GM23338 (cell line): Measurements from ENCODE around the gene DNAH8. TPM values are rescaled to one million over a fixed set of nuclear protein-coding genes. Genes with fewer than 3 reads are reported as not detected.

Experiments used
- ATAC-seq: fragments of 200-7000 bp; cut with Tn5 transposase; 3 replicates; pipeline ENCODE4 v1.9.1; 2020
- DNase-seq: peaks from one replicate; pipeline ENCODE4 v3.0.0-alpha.2; 2015; ENCODE audit warnings: low spot score
- H2AFZ ChIP-seq: fragments of 200-600 bp; sonication (generic); 2 replicates; pipeline ENCODE4 v1.8.0; 2016; ENCODE audit warnings: antibody characterized with exemption, mild to moderate bottlenecking, moderate library complexity
- H3F3A ChIP-seq: fragments of 200-600 bp; sonication (generic); replicated peaks from 2 replicates; pipeline ENCODE4 v1.8.0; 2017; ENCODE audit warnings: antibody characterized with exemption, mixed run types, low read depth
- H3K27ac ChIP-seq: fragments of 200-600 bp; sonication (generic); 2 replicates; pipeline ENCODE4 v1.6.1; 2016; ENCODE audit warnings: low read depth
- H3K27me3 ChIP-seq: fragments of 200-600 bp; sonication (generic); 2 replicates; pipeline ENCODE4 v1.8.0; 2016; ENCODE audit warnings: mild to moderate bottlenecking, mixed run types, moderate library complexity; ENCODE audit not compliant: insufficient read depth
- H3K36me3 ChIP-seq: fragments of 200-600 bp; sonication (generic); 2 replicates; pipeline ENCODE4 v1.8.0; 2016; ENCODE audit warnings: mild to moderate bottlenecking; ENCODE audit not compliant: insufficient read depth
- H3K4me1 ChIP-seq: fragments of 200-600 bp; sonication (generic); 2 replicates; pipeline ENCODE4 v1.8.0; 2016; ENCODE audit warnings: mild to moderate bottlenecking, moderate library complexity; ENCODE audit not compliant: insufficient read depth
- H3K4me2 ChIP-seq: fragments of 200-600 bp; sonication (generic); 2 replicates; pipeline ENCODE4 v1.7.1; 2017; ENCODE audit warnings: mixed run types
- H3K4me3 ChIP-seq: fragments of 200-600 bp; sonication (generic); 2 replicates; pipeline ENCODE4 v1.6.1; 2016; ENCODE audit warnings: mixed run types
- H3K79me2 ChIP-seq: fragments of 200-600 bp; sonication (generic); replicated peaks from 2 replicates; pipeline ENCODE4 v1.8.0; 2017; ENCODE audit warnings: mild to moderate bottlenecking; ENCODE audit not compliant: insufficient read depth
- H3K9me2 ChIP-seq: fragments of 200-600 bp; sonication (generic); 2 replicates; pipeline ENCODE4 v1.8.0; 2017; ENCODE audit not compliant: insufficient read depth
- H4K20me1 ChIP-seq: fragments of 200-600 bp; sonication (generic); replicated peaks from 2 replicates; pipeline ENCODE4 v1.8.0; 2017; ENCODE audit warnings: mild to moderate bottlenecking; ENCODE audit not compliant: insufficient read depth
- H3K27ac Mint-ChIP-seq: 2 replicates; pipeline ENCODE4 v1.8.0; 2020; ENCODE audit warnings: inconsistent platforms, mild to moderate bottlenecking, moderate library complexity, mixed read lengths
- H3K27me3 Mint-ChIP-seq: 3 replicates; pipeline ENCODE4 v1.8.0; 2022; ENCODE audit warnings: low read depth, mild to moderate bottlenecking, moderate library complexity, mixed read lengths, inconsistent platforms; ENCODE audit not compliant: insufficient read depth, poor library complexity
- H3K36me3 Mint-ChIP-seq: 3 replicates; pipeline ENCODE4 v1.8.0; 2021; ENCODE audit warnings: low read depth, mild to moderate bottlenecking, inconsistent platforms, moderate library complexity, mixed read lengths
- H3K4me1 Mint-ChIP-seq: 3 replicates; pipeline ENCODE4 v1.8.0; 2020; ENCODE audit warnings: mild to moderate bottlenecking, inconsistent platforms, mixed read lengths
- H3K4me3 Mint-ChIP-seq: 3 replicates; pipeline ENCODE4 v1.8.0; 2021; ENCODE audit warnings: moderate library complexity, mild to moderate bottlenecking, inconsistent platforms, mixed read lengths
- H3K9me3 Mint-ChIP-seq: 3 replicates; pipeline ENCODE4 v1.8.0; 2020; ENCODE audit warnings: moderate library complexity, mild to moderate bottlenecking, inconsistent platforms, mixed read lengths
- EZH2 ChIP-seq: fragments of 200-600 bp; sonication (generic); IDR thresholded peaks from one replicate; pipeline ENCODE4 v1.8.0; 2017; ENCODE audit warnings: antibody characterized with exemption, mild to moderate bottlenecking, low read depth; ENCODE audit not compliant: unreplicated experiment
- EZH2phosphoT487 ChIP-seq: fragments of 200-600 bp; sonication (generic); IDR thresholded peaks from one replicate; pipeline ENCODE4 v1.8.1; 2018; ENCODE audit warnings: antibody characterized with exemption; ENCODE audit not compliant: unreplicated experiment
- JUNB ChIP-seq: IDR thresholded peaks from one replicate; pipeline ENCODE4 v1.6.1; 2016; ENCODE audit warnings: antibody characterized with exemption; ENCODE audit not compliant: unreplicated experiment
- NANOG ChIP-seq: IDR thresholded peaks from 2 replicates; pipeline ENCODE4 v1.6.1; 2016; ENCODE audit warnings: antibody characterized with exemption, borderline replicate concordance
- POLR2AphosphoS5 ChIP-seq: IDR thresholded peaks from 2 replicates; pipeline ENCODE4 v1.6.1; 2016; ENCODE audit warnings: antibody characterized with exemption, low read depth
- REST ChIP-seq: IDR thresholded peaks from one replicate; pipeline ENCODE4 v1.6.1; 2018; ENCODE audit warnings: antibody characterized with exemption; ENCODE audit not compliant: unreplicated experiment
- STAT1 ChIP-seq: IDR thresholded peaks from one replicate; pipeline ENCODE4 v1.6.1; 2016; ENCODE audit warnings: antibody characterized with exemption; ENCODE audit not compliant: unreplicated experiment
- ZNF114 ChIP-seq: fragments of 250-450 bp; sonication (Bioruptor Pico); IDR thresholded peaks from 2 replicates; pipeline ENCODE4 v1.5.0; 2020; ENCODE audit warnings: mild to moderate bottlenecking, moderate library complexity
- ZNF331 ChIP-seq: fragments of 250-450 bp; sonication (Bioruptor Pico); IDR thresholded peaks from 2 replicates; pipeline ENCODE4 v1.5.0; 2020; ENCODE audit warnings: low read depth, mild to moderate bottlenecking, moderate library complexity
- ZNF462 ChIP-seq: fragments of 250-450 bp; sonication (Bioruptor Pico); IDR thresholded peaks from 2 replicates; pipeline ENCODE4 v1.5.0; 2020; ENCODE audit warnings: mild to moderate bottlenecking, moderate library complexity
- polyA plus RNA-seq: library from polyadenylated mRNA; unstranded; fragments of >200 nt; fragmentation: Nextera tagmentation; extraction: Ambion mirVana; gene quantifications from 2 replicates; pipeline ENCODE4 v1.2.1, GENCODE V29; 2016
- total RNA-seq: library from RNA; depleted of rRNA; stranded (reverse); fragments of >200 nt; shearing (Covaris generic); gene quantifications from 2 replicates; pipeline ENCODE4 v1.2.3, GENCODE V29; 2014
- TF ChIP-seq, protein P1 (sequence below), 2 experiments: fragments of 200-600 bp in 1 of 2; sonication (generic) in 1 of 2; conservative IDR thresholded peaks; 2 replicates each; pipeline versions ENCODE4 v1.5.1 to v1.6.1; 2016 to 2017; ENCODE audit warnings: antibody characterized with exemption in 2 of 2, low read depth in 2 of 2, mild to moderate bottlenecking in 2 of 2, moderate library complexity in 1 of 2

The DNAH8 gene
- total and polyA plus RNA-seq, 2 experiments from 2014 or later: 0.02 TPM; not detected in 1

DNA sequence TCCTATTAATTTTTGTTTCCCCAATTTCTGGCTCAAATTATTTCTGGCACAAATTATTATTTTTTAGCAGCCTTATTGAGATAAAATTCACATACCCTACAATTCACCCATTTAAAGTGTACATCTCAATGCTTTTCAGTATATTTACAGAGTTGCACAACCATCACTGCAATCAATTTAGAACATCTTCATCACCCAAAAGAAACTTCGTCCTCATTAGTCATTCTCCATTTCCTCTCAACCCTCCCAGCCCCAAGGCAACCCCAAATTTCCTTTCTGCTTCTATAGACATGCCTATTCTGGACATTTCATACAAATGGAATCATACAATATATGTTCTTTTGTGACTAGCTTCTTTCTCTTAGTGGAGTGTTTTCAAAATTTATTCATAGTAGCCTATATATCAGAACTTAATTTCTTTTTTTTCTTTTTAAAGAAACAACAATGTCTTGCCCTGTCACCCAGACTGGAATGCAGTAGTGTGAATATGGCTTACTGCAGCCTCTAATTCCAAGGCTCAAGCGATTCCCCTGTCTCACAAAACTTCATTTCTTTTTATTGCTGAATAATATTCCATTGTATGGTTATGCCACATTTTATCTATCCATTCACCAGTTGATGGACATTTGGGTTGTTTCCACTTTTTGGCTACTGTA, 84.5 kb downstream of the DNAH8 start:
- Mint-ChIP-seq H3K27ac (no peak overlapping the region), H3K36me3 (no peaks in the 10 kb centered on the region), H3K9me3 (no peaks in the 10 kb centered on the region), H3K27me3 (peaks cover 1% of the 10 kb centered on the region), H3K4me3 (no peak overlapping the region), H3K4me1 (peaks cover 4% of the 10 kb centered on the region; the same call in 2 of the 3 replicates)
- Histone ChIP-seq H3K79me2 (no peaks in the 10 kb centered on the region), H3K27ac (no peak overlapping the region), H3K9me2 (peaks cover 11% of the 10 kb centered on the region), H3K4me3 (no peak overlapping the region), H3K4me1 (no peaks in the 10 kb centered on the region; the same call in 1 of the 2 replicates), H2AFZ (no peak overlapping the region), H3F3A (no peaks in the 10 kb centered on the region), H3K27me3 (no peaks in the 10 kb centered on the region), H4K20me1 (no peaks in the 10 kb centered on the region), H3K4me2 (no peak overlapping the region), H3K36me3 (no peaks in the 10 kb centered on the region)
- TF ChIP-seq EZH2 (no peak), ZNF462 (no peak), JUNB (no peak), POLR2AphosphoS5 (no peak), ZNF331 (no peak), NANOG (no peak), EZH2phosphoT487 (no peak), REST (no peak), ZNF114 (CRISPR knock-in tag) (no peak), STAT1 (no peak)
- TF ChIP-seq, protein P1, sequence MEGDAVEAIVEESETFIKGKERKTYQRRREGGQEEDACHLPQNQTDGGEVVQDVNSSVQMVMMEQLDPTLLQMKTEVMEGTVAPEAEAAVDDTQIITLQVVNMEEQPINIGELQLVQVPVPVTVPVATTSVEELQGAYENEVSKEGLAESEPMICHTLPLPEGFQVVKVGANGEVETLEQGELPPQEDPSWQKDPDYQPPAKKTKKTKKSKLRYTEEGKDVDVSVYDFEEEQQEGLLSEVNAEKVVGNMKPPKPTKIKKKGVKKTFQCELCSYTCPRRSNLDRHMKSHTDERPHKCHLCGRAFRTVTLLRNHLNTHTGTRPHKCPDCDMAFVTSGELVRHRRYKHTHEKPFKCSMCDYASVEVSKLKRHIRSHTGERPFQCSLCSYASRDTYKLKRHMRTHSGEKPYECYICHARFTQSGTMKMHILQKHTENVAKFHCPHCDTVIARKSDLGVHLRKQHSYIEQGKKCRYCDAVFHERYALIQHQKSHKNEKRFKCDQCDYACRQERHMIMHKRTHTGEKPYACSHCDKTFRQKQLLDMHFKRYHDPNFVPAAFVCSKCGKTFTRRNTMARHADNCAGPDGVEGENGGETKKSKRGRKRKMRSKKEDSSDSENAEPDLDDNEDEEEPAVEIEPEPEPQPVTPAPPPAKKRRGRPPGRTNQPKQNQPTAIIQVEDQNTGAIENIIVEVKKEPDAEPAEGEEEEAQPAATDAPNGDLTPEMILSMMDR (conservative IDR thresholded peaks at IDR 0.05; ENCODE audit: low read depth in 2 of 2): no peak
- no peak for DNase-seq
- no peak for ATAC-seq
